HuH-7.5 (cell line): ENCODE results near the gene KHNYN.
"Not testable (repeated sequence)": the region's sequence is repeated elsewhere in the genome, so short reads cannot be mapped to it uniquely, and the experiment has no call there.

Experiments used
- DNase-seq: peaks from one replicate; pipeline ENCODE4 v3.0.0; 2011; ENCODE audit warnings: low spot score

The KHNYN gene

GRCh38 chr14:24437736-24438067, 7.9 kb downstream of the KHNYN start:
- no peak for DNase-seq

- DNase-seq: no peak
These were observed 8.7 kb downstream of the KHNYN start for GRCh38 chr14:24438223-24439097.

GRCh38 chr14:24439257-24439656, 9.5 kb downstream of the KHNYN start:
- no peak for DNase-seq

DNA sequence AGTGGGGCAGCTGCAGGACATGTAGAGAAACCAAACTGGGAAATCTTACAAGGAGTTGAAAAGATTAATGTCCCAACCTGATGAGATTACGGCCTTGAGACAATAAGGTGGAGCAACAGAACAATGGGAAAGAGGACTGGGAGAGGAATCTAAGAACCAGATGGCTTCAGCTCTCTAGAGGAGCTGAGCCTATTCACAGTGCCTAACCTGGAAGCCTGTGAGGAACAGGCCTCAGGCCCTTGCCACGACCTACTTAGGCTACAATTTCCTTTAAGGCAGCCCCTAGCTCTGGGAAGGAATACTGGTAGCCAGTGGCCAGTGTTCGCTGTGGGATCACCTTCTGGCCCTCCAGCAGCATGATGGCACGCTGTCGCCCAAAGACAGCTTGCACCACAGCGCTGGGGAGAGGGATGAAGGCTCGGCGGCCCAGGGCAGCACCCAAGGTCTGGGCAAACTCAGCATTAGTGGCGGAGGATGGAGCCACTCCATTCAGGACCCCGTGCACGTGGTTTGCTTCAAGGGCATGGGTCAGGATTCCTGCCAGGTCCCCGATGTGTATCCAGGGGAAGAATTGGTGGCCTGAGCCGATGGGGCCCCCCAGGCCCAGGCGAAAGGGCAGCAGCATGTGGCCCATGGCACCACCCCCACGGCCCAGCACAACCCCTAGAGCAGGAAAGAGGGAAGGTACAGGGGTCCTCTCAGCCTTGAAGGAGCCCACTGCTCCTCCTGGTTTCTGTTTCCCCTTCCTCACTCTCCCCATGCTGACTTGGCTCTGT, 10.3 kb downstream of the KHNYN start:
- DNase-seq: no peak

DNA sequence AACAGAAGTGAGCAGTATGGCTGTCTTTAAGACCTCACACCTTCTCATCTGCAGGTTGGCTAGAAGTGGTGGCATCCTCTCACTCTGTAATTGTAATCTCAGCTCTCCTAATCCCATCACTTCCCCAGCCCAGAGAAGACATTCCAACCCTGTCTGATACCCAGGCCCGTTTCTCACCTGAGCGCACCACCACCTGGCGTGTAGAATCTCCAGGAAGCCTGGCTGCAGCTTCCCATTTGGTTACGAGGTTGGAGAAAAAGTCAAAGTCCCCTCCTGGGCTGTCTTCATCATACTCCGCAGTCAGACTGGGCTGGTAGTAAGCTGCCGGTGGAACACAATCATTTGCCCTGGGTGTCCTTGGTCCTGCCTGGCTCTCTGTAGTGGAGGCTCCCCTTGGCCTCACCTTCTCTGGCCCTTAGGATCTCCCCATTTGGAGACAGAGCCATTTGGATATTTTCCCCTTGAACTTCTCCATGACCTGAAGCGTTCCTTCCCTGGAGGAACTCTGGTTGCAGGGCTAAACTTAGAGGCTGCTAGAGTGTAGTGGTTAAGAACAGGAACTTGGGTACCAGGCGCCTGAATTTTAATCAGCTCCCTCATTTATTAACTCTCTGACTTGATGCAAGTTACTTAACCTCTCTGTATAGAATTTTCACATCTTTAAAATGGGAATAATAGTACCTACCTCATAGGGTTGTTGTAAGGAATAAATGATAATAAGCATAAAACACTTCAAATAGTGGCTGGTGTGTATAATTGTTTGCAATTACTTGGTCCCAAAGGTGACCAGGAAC, 11.0 kb downstream of the KHNYN start:
- DNase-seq: no peak

DNA sequence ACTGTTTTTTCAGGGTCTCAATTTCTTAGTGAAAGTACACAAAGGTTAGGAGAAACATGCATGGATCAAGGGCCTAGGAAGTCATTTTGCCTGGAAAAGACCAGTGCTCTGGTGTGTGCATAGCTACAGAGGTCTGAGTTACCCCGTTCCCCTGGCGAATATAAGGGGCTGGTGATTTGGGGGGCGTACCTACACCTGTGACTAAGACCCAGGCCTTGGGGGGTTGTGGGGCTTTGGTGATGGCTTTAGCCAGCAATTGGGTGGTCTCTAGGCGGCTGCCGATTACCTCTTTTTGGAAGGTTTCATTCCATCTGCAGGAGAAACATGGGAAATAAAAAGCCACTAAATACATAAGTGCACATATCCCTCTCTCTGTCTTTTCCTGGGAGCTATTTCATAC, 11.7 kb downstream of the KHNYN start:
- DNase-seq: no peak

DNA sequence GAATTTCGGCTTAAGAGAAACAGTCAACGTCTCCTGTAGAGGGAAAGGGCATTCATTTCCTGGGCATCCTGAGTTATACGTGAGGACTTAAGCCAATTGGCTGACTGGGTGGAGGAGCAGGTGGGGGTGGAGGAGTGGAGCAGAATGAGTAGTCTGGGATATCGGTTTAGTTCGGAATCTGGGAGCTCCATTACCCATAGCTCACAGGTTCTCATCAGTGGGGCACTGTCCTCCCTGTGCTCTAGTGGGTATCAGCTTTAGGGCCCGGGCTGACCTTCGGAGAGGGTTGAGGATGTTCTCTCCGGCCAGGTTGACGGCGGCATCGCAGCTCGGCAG, 12.1 kb downstream of the KHNYN start:
- DNase-seq: peak; percentile 35

DNA sequence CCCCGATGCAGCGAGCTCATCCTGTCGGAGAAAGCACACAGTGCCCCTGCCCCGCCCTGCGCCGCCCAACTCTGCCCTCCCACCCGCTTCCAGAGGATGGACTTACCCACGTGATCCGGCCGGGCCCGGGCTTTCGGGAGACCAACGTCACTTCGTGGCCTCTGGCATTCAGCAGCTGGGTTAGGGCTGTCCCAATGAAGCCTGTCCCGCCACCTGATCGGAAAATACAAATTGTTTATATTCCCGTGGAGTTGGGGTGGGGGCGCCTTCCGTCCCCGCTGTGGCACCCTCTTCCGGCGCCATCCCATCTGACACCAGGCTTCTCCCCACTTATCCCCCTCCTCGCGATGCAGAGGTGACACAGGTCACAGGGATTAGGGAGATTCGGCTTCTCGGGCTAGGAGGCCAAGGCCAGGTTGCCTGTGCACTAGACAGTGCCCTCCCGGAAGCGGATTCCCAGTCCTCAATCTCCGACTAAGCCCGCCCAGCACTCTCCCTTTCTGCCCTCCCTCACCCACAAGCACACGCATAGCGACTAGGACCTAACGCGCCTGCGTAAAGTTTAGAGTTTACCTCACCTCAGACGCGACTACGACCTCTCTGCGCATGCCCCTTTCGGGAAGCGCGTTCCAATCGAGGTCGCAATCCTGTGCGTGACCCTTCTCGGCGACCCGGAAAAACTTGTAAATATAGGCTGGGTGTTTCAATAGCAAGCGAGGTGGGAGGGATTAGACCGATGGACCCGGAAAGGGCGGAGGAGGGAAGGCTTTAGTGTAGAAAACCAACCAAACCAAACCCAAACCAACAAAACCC, 12.7 kb downstream of the KHNYN start, which contains the start of gene SDR39U1:
Gene SDR39U1 (minus strand): TSS at position 537 of the 813 bp plus-strand sequence. CDS start 7 bp downstream, at position 530.
- DNase-seq: peak; percentile 92

DNA sequence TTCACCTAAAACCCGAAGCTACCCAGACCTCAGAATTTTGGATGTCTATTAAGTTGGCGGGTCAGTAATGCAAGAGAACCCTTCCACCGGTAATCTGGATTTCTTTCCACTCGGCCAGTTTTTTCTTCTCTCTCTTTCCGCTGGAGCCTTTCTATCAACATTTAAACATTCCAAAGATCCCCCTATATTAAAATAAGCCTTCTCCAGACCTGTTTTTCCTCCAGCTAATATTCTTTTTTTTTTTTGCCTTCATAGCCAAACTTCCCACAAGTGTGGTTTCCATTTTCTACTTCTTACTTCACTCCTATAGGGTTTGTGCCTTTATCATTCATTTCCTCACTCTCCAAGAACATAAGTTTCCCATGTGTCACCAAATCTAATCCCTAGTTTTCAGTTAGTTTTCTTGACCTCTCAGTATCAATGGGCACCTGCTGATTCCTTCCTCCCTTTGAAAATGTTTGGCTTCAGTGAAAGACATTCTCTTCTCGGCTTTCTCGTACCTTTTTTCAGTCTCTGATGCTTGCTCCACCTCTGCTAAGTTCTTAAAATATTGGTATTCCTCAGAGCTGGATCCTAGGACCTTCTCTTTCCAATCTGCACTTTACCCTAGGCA, 13.4 kb downstream of the KHNYN start:
- no peak for DNase-seq

- DNase-seq: not testable (repeated sequence)
These were observed 21.1 kb downstream of the KHNYN start for GRCh38 chr14:24450828-24451227.

- DNase-seq: no peak
These were observed 27.2 kb downstream of the KHNYN start for GRCh38 chr14:24456980-24457379.

- DNase-seq: no peak
These were observed 29.0 kb downstream of the KHNYN start for GRCh38 chr14:24458736-24459135.

DNA sequence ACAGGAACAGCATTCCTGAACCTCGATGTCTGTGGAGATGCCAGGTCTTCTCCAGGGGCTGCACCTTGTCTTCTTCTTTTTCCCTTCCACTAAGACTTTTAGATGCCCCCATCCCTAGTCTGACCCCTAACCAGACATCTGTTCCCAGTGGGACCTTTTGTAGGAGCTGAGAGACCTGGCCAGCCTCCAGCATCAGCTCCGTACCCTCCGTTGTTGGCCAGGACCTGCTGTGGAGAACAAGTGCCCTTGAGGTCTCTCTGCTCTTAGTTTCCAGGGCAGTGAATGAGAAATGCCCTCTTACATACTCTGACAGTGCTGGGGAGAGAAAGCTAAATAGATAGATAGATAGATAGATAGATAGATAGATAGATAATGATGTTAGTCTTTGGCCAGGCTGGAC, 29.6 kb downstream of the KHNYN start:
- DNase-seq: no peak

GRCh38 chr14:24461336-24461735, 31.6 kb downstream of the KHNYN start:
- DNase-seq: no peak

- no peak for DNase-seq
These were observed 33.5 kb downstream of the KHNYN start for GRCh38 chr14:24463017-24463883.

DNA sequence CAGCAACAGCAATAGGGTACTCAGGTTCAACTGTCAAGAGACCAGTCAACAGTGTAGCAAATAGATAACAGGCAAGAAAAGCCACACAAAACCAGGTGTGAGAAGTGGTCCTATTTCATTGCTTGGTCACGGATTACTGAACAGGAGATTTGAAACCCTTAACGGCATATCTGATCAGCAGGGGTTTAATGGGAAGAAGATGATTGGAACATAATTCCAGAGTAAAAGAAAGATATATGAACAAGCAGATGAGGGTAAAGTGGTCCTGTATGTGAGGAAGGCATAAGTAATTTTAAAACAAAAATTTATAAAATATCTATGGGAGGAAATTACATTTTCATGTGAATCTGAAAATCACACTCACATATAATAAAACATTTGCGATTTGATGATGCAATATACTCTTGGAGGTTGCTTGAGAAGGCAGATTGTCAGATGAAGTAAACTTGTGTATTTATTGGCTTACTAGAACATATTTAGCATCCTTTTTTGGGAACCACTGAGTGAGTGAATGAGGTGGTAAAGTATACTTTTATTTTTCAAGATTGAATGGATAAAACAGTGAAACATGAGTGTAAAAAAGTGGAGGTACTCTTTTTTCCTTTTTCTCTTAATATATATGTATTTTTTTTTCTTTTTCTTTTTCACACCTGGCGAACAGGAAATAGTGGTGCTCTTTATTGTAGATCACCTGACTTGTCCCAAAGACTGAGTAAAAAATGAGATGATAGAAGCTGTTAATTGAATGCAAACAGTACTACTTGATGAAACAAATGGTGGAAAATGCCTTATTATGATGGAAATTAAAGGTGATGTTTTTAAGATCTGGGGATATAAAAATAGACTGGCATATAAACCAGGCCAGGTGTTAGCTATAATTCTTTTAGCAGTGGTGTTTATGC, 34.4 kb downstream of the KHNYN start:
- no peak for DNase-seq

DNA sequence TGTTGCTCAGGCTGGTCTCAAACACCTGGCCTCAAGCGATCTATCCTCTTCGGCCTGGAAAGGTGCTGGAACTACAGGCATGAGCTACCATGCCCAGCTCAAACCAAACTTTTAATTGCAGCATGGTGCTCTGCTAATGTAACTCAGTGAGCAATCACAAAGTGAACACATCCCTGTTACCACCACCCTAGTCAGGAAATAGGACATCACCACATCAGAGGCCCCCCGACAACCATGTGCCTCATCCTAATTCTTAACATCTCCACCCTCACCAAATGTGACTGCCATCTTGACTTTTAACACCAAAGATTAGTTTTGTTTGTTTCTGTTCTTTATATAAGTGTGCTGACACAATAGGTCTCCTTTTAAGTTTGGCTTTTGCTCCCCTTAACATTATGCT, 35.6 kb downstream of the KHNYN start:
- no peak for DNase-seq

- DNase-seq: no peak
These were observed 36.1 kb downstream of the KHNYN start for GRCh38 chr14:24465805-24466204.

DNA sequence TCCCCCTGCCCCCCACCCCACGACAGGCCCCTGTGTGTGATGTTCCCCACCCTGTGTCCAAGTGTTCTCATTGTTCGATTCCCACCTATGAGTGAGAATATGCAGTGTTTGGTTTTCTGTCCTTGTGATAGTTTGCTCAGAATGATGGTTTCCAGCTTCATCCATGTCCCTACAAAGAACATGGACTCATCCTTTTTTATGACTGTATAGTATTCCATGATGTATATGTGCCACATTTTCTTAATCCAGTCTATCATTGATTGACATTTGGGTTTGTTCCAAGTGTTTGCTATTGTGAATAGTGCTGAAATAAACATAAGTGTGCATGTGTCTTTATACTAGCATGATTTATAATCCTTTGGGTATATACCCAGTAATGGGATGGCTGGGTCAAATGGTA, 40.7 kb downstream of the KHNYN start:
- DNase-seq: not testable (repeated sequence)
